Activated CD4-positive, alpha-beta T cell treated with anti-CD3 and anti-CD28 coated beads, Interleukin-2, Interleukin-6, amounts not matched to agents 100 ng/mL and 50 ng/mL, durations not matched to agents 16 hours and 8 hours (primary cell): ENCODE measurements around the gene SAXO2.
"Not testable (repeated sequence)": the region's sequence is repeated elsewhere in the genome, so short reads cannot be mapped to it uniquely, and the experiment has no call there.

Source experiments
- DNase-seq: peaks from one replicate; pipeline ENCODE4 v3.0.0-alpha.2; 2020

The SAXO2 gene

GRCh38 chr15:82262422-82263026 is at the start of gene SAXO2, which contains the start of gene EFL1:
SAXO2 (plus strand) TSS chr15:82262818; CDS start chr15:82262880, 62 bp downstream.
EFL1 (minus strand) TSS chr15:82262734; CDS start chr15:82261778, 956 bp downstream.
- peak; percentile 94 for DNase-seq

GRCh38 chr15:82216092-82216491 is 46.5 kb upstream of the SAXO2 start:
- DNase-seq, result not testable (repeated sequence)

GRCh38 chr15:82221535-82221934 is 41.1 kb upstream of the SAXO2 start:
- not testable (repeated sequence) for DNase-seq

- peak; percentile 26 for DNase-seq
Measured at GRCh38 chr15:82228750-82229149, 33.9 kb upstream of the SAXO2 start.

- DNase-seq, result no peak
Measured at GRCh38 chr15:82231233-82231632, 31.4 kb upstream of the SAXO2 start.

- DNase-seq, result no peak
Measured at GRCh38 chr15:82231842-82232241, 30.8 kb upstream of the SAXO2 start.

- not testable (repeated sequence) for DNase-seq
Measured at GRCh38 chr15:82237944-82238534, 24.6 kb upstream of the SAXO2 start.

GRCh38 chr15:82239685-82240391 is 22.8 kb upstream of the SAXO2 start:
- no peak for DNase-seq

- not testable (repeated sequence) for DNase-seq
Measured at GRCh38 chr15:82241836-82242499, 20.6 kb upstream of the SAXO2 start.

GRCh38 chr15:82243644-82244043 is 19.0 kb upstream of the SAXO2 start:
- DNase-seq, result not testable (repeated sequence)

GRCh38 chr15:82245956-82246355 is 16.7 kb upstream of the SAXO2 start:
- DNase-seq, result not testable (repeated sequence)

- DNase-seq, result not testable (repeated sequence)
Measured at GRCh38 chr15:82248261-82248660, 14.4 kb upstream of the SAXO2 start.

GRCh38 chr15:82261566-82262421 is 824 bp upstream of the SAXO2 start:
- DNase-seq, result peak; percentile 63

GRCh38 chr15:82263350-82263749 is 732 bp downstream of the SAXO2 start:
- no peak for DNase-seq

GRCh38 chr15:82267137-82267536 is 4.5 kb downstream of the SAXO2 start:
- not testable (repeated sequence) for DNase-seq

GRCh38 chr15:82268454-82268853 is 5.8 kb downstream of the SAXO2 start:
- not testable (repeated sequence) for DNase-seq

GRCh38 chr15:82272154-82272553 is 9.5 kb downstream of the SAXO2 start:
- DNase-seq, result no peak

GRCh38 chr15:82275410-82275809 is 12.8 kb downstream of the SAXO2 start:
- no peak for DNase-seq

- not testable (repeated sequence) for DNase-seq
Measured at GRCh38 chr15:82281276-82281675, 18.7 kb downstream of the SAXO2 start.

GRCh38 chr15:82282386-82282785 is 19.8 kb downstream of the SAXO2 start:
- not testable (repeated sequence) for DNase-seq

- DNase-seq, result not testable (repeated sequence)
Measured at GRCh38 chr15:82284381-82284780, 21.8 kb downstream of the SAXO2 start.

GRCh38 chr15:82286475-82286874 is 23.9 kb downstream of the SAXO2 start:
- peak; percentile 41 for DNase-seq
